Liver (tissue), 9 donors: ENCODE measurements around the gene NUAK1. TPM values are rescaled to one million over a fixed set of nuclear protein-coding genes. Genes with fewer than 3 reads are reported as not detected.

Experiments
- DNase-seq: peaks from one replicate; pipeline ENCODE4 v3.0.0-alpha.2; 2017; ENCODE audit warnings: low spot score
- H3K27ac ChIP-seq, 2 donors: one replicate each; pipeline ENCODE4 v1.7.0; 2013; ENCODE audit warnings: inconsistent platforms in 2 of 2, low read length in 2 of 2, control low read depth in 1 of 2, low read depth in 1 of 2, mild to moderate bottlenecking in 1 of 2
- H3K27me3 ChIP-seq, 4 donors: one replicate each; pipeline versions ENCODE4 v1.6.1 to v1.7.0; 2013; ENCODE audit warnings: low read length in 3 of 4, inconsistent platforms in 1 of 4, mild to moderate bottlenecking in 1 of 4, moderate library complexity in 1 of 4; ENCODE audit not compliant: control insufficient read depth in 4 of 4, insufficient read depth in 4 of 4
- H3K36me3 ChIP-seq, 4 donors: one replicate each; pipeline versions ENCODE4 v1.6.1 to v1.7.0; 2013; ENCODE audit warnings: low read length in 3 of 4, mild to moderate bottlenecking in 3 of 4, low read depth in 1 of 4, moderate library complexity in 1 of 4; ENCODE audit not compliant: control insufficient read depth in 4 of 4, insufficient read depth in 3 of 4
- H3K4me1 ChIP-seq, 4 donors: one replicate each; pipeline versions ENCODE4 v1.6.1 to v1.7.0; 2013; ENCODE audit warnings: low read length in 3 of 4, mild to moderate bottlenecking in 3 of 4, moderate library complexity in 1 of 4; ENCODE audit not compliant: control insufficient read depth in 4 of 4, insufficient read depth in 4 of 4
- H3K4me3 ChIP-seq, 3 donors: one replicate each; pipeline versions ENCODE4 v1.6.1 to v1.7.0; 2013; ENCODE audit warnings: low read length in 3 of 3, control low read depth in 1 of 3, low read depth in 1 of 3, mild to moderate bottlenecking in 1 of 3
- H3K9ac ChIP-seq, 2 donors: one replicate each; pipeline ENCODE4 v1.7.0; 2013; ENCODE audit warnings: low read length in 2 of 2, mild to moderate bottlenecking in 2 of 2, moderate library complexity in 2 of 2, control low read depth in 1 of 2, low read depth in 1 of 2
- H3K9me3 ChIP-seq, 4 donors: one replicate each; pipeline versions ENCODE4 v1.6.1 to v1.7.0; 2013; ENCODE audit warnings: low read length in 3 of 4; ENCODE audit not compliant: control insufficient read depth in 4 of 4
- ATF3 ChIP-seq: IDR thresholded peaks from 2 replicates; pipeline ENCODE4 v1.6.1; 2016; ENCODE audit warnings: antibody characterized with exemption
- EGR1 ChIP-seq, 2 donors: IDR thresholded peaks; 2 replicates each; pipeline ENCODE4 v1.6.1; 2016 to 2018; ENCODE audit warnings: antibody characterized with exemption in 2 of 2, low read depth in 2 of 2
- FOXA1 ChIP-seq: IDR thresholded peaks from 2 replicates; pipeline ENCODE4 v1.6.1; 2016; ENCODE audit warnings: antibody characterized with exemption
- FOXA2 ChIP-seq: IDR thresholded peaks from 2 replicates; pipeline ENCODE4 v1.6.1; 2016; ENCODE audit warnings: antibody characterized with exemption
- GABPA ChIP-seq, 2 donors: IDR thresholded peaks in 1 of 2; conservative IDR thresholded peaks in 1 of 2; 2 replicates each; pipeline ENCODE4 v1.6.1; 2016; ENCODE audit warnings: antibody characterized with exemption in 2 of 2, mild to moderate bottlenecking in 1 of 2, moderate library complexity in 1 of 2
- HNF4A ChIP-seq, 2 donors: conservative IDR thresholded peaks; 2 replicates each; pipeline ENCODE4 v1.6.1; 2016; ENCODE audit warnings: antibody characterized with exemption in 2 of 2, mild to moderate bottlenecking in 2 of 2
- HNF4G ChIP-seq: IDR thresholded peaks from 2 replicates; pipeline ENCODE4 v1.6.1; 2016; ENCODE audit warnings: antibody characterized with exemption
- JUND ChIP-seq, 2 donors: IDR thresholded peaks; 2 replicates each; pipeline ENCODE4 v1.6.1; 2016; ENCODE audit warnings: antibody characterized with exemption in 2 of 2
- MAX ChIP-seq: IDR thresholded peaks from 2 replicates; pipeline ENCODE4 v1.6.1; 2016; ENCODE audit warnings: antibody characterized with exemption
- NR2F2 ChIP-seq: IDR thresholded peaks from 2 replicates; pipeline ENCODE4 v1.6.1; 2016; ENCODE audit warnings: antibody characterized with exemption
- RAD21 ChIP-seq, 2 donors: IDR thresholded peaks; 2 replicates each; pipeline ENCODE4 v1.6.1; 2016; ENCODE audit warnings: antibody characterized with exemption in 2 of 2, mild to moderate bottlenecking in 2 of 2
- REST ChIP-seq: IDR thresholded peaks from 2 replicates; pipeline ENCODE4 v1.6.1; 2016; ENCODE audit warnings: antibody characterized with exemption, mild to moderate bottlenecking
- SP1 ChIP-seq: IDR thresholded peaks from 2 replicates; pipeline ENCODE4 v1.6.1; 2018; ENCODE audit warnings: antibody characterized with exemption, mild to moderate bottlenecking
- TAF1 ChIP-seq: conservative IDR thresholded peaks from 2 replicates; pipeline ENCODE4 v1.6.1; 2016; ENCODE audit warnings: antibody characterized with exemption, mild to moderate bottlenecking
- YY1 ChIP-seq: IDR thresholded peaks from 2 replicates; pipeline ENCODE4 v1.6.1; 2016; ENCODE audit warnings: antibody characterized with exemption, mild to moderate bottlenecking
- WGBS: extraction: QIAGEN DNeasy Blood & Tissue Kit; methylation state at CpG from one replicate; pipeline ENCODE4 v1.1.7; 2013; 5-methylcytosine and 5-hydroxymethylcytosine counted together
- polyA plus RNA-seq, 2 donors: library from polyadenylated mRNA; stranded (reverse) in 1 of 2; unstranded in 1 of 2; fragments of 200-250 nt in 1 of 2; fragments of >200 nt in 1 of 2; fragmentation: Nextera tagmentation in 1 of 2; extraction: Ambion mirVana in 1 of 2; gene quantifications; one replicate each; pipeline versions ENCODE4 v1.2.1 to v1.2.3, GENCODE V29; 2013 to 2015
- total RNA-seq, 2 donors: library from RNA; depleted of rRNA; stranded (reverse); fragments of >200 nt; gene quantifications; one replicate each; pipeline ENCODE4 v1.2.3, GENCODE V29; 2014
- TF ChIP-seq, protein P1 (sequence below): IDR thresholded peaks from 2 replicates; pipeline ENCODE4 v1.6.1; 2016; ENCODE audit warnings: antibody characterized with exemption
- donor health status: healthy.
- donor health status: healthy.
- donor health status: healthy.
- donor health status: healthy.
- donor health status: healthy.

The NUAK1 gene
- total and polyA plus RNA-seq, 4 donors = 2.5 to 9.3 (median 3.9) TPM

GRCh38 chr12:106106061-106106566 lies 32.6 kb downstream of the NUAK1 start:
- Histone ChIP-seq H3K9me3 (no peaks in the 10 kb centered on the region), H3K9ac (no peak overlapping the region), H3K27me3 (no peaks in the 10 kb centered on the region), H3K36me3 (no peaks in the 10 kb centered on the region), H3K27ac (no peak overlapping the region), H3K4me1 (peaks cover 7 to 37% (median 30%) of the 10 kb centered on the region in 4 donors), H3K4me3 (no peak overlapping the region)
- WGBS = 68% methylated on average over 4 of the region's 4 CpGs
- no peak for DNase-seq
- TF ChIP-seq REST (no peak), SP1 (no peak), MAX (no peak), NR2F2 (no peak), GABPA (IDR thresholded peaks at IDR 0.05 in 1 of 2, conservative IDR thresholded peaks at IDR 0.05 in 1 of 2) (no peak), YY1 (no peak), TAF1 (no peak), FOXA2 (no peak), JUND (IDR thresholded peaks at IDR 0.05) (no peak), FOXA1 (no peak)

DNA sequence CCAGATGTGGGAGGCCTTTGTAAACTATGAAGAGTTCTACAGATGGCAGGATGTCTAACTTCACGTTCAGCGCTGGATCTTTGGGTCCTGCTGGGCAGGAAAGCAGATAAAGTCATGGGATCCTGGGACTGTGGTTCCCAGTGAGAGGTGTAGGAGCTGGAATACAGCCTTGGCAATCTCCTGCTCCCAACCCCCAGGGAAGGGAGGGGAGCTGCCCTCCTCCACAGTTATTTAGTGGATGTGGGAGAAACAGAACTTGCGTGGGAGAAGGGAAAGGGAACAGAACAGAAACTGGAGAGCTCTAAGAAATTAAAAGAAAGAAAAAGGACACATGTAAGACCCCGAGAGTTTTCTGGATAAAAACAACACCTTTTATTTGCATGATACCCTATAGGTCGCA lies 37.0 kb downstream of the NUAK1 start:
- Histone ChIP-seq H3K4me3 (no peak overlapping the region), H3K9me3 (no peaks in the 10 kb centered on the region), H3K36me3 (no peaks in the 10 kb centered on the region), H3K9ac (no peak overlapping the region), H3K4me1 (peaks cover 10 to 32% (median 26%) of the 10 kb centered on the region in 4 donors), H3K27ac (no peak overlapping the region), H3K27me3 (no peaks in the 10 kb centered on the region)
- DNase-seq = no peak
- WGBS = 92% methylated on average over 5 of the region's 5 CpGs
- no peak for TF ChIP-seq EGR1 (IDR thresholded peaks at IDR 0.05; ENCODE audit: low read depth in 2 of 2)
- no peak for TF ChIP-seq GABPA (IDR thresholded peaks at IDR 0.05 in 1 of 2, conservative IDR thresholded peaks at IDR 0.05 in 1 of 2)
- no peak for TF ChIP-seq SP1
- no peak for TF ChIP-seq FOXA1
- no peak for TF ChIP-seq YY1
- TF ChIP-seq REST = no peak
- TF ChIP-seq NR2F2 = no peak
- no peak for TF ChIP-seq MAX
- TF ChIP-seq TAF1 = no peak
- TF ChIP-seq, protein P1, sequence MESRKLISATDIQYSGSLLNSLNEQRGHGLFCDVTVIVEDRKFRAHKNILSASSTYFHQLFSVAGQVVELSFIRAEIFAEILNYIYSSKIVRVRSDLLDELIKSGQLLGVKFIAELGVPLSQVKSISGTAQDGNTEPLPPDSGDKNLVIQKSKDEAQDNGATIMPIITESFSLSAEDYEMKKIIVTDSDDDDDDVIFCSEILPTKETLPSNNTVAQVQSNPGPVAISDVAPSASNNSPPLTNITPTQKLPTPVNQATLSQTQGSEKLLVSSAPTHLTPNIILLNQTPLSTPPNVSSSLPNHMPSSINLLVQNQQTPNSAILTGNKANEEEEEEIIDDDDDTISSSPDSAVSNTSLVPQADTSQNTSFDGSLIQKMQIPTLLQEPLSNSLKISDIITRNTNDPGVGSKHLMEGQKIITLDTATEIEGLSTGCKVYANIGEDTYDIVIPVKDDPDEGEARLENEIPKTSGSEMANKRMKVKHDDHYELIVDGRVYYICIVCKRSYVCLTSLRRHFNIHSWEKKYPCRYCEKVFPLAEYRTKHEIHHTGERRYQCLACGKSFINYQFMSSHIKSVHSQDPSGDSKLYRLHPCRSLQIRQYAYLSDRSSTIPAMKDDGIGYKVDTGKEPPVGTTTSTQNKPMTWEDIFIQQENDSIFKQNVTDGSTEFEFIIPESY = no peak
- no peak for TF ChIP-seq HNF4A (conservative IDR thresholded peaks at IDR 0.05)
- TF ChIP-seq RAD21 (IDR thresholded peaks at IDR 0.05) = no peak
- TF ChIP-seq HNF4G = no peak
- no peak for TF ChIP-seq FOXA2
- no peak for TF ChIP-seq JUND (IDR thresholded peaks at IDR 0.05)
- TF ChIP-seq ATF3 = no peak
